Prostate gland (tissue), 2 donors: Measurements from ENCODE around the gene C2. TPM values are rescaled to one million over a fixed set of nuclear protein-coding genes. Genes with fewer than 3 reads are reported as not detected.
"Not testable (repeated sequence)": the region's sequence is repeated elsewhere in the genome, so short reads cannot be mapped to it uniquely, and the experiment has no call there.

Experiments
- DNase-seq: peaks from one replicate; pipeline ENCODE4 v3.0.0-alpha.2; 2019; ENCODE audit warnings: low spot score
- H3K27ac ChIP-seq, 2 donors: fragments of 200-600 bp; sonication (generic); 2 replicates each; pipeline ENCODE4 v1.5.1; 2017 to 2019
- H3K27me3 ChIP-seq: fragments of 200-600 bp; sonication (generic); replicated peaks from 2 replicates; pipeline ENCODE4 v1.5.1; 2019; ENCODE audit not compliant: insufficient read depth
- H3K36me3 ChIP-seq, 2 donors: fragments of 200-600 bp; sonication (generic); 1 replicate in 1 of 2; 2 replicates in 1 of 2; pipeline versions ENCODE4 v1.5.1 to v1.8.1; 2017 to 2019
- H3K4me1 ChIP-seq: fragments of 200-600 bp; sonication (generic); replicated peaks from 2 replicates; pipeline ENCODE4 v1.5.1; 2019
- H3K4me3 ChIP-seq, 2 donors: fragments of 200-600 bp; sonication (generic); 2 replicates each; pipeline ENCODE4 v1.5.1; 2017 to 2019
- H3K9me3 ChIP-seq: fragments of 200-600 bp; sonication (generic); 2 replicates; pipeline ENCODE4 v1.5.1; 2017
- POLR2A ChIP-seq: fragments of 450-650 bp; IDR thresholded peaks from one replicate; pipeline ENCODE4 v1.6.1; 2016; ENCODE audit warnings: antibody characterized with exemption, mild to moderate bottlenecking
- POLR2AphosphoS5 ChIP-seq: sonication (generic); formaldehyde crosslinking; IDR thresholded peaks from one replicate; pipeline ENCODE4 v1.6.1; 2017; ENCODE audit warnings: antibody characterized with exemption
- WGBS: methylation state at CpG from one replicate; pipeline ENCODE4 v1.1.5; 2018; 5-methylcytosine and 5-hydroxymethylcytosine counted together
- intact Hi-C: fragments of 100-400 bp; cut with DNase I; formaldehyde crosslinking; loops from one replicate; pipeline ENCODE4 v1.14.2; 2022
- total RNA-seq, 2 donors: library from RNA; depleted of rRNA; stranded (reverse); fragments of >200 nt; gene quantifications; one replicate each; pipeline ENCODE4 v1.1.0, GENCODE V29; 2016
- TF ChIP-seq, protein P1 (sequence below), 4 experiments: fragments of 200-600 bp in 2 of 4; fragments of 450-650 bp in 2 of 4; sonication (generic) in 2 of 4; IDR thresholded peaks; 1 replicate in 3 of 4; 2 replicates in 1 of 4; pipeline ENCODE4 v1.5.1; 2016 to 2019; ENCODE audit warnings: antibody characterized with exemption in 4 of 4, mild to moderate bottlenecking in 2 of 4, moderate library complexity in 2 of 4

C2 gene
- total RNA-seq, 2 donors from 2014 or later: 7.9 to 16.0 TPM

DNA sequence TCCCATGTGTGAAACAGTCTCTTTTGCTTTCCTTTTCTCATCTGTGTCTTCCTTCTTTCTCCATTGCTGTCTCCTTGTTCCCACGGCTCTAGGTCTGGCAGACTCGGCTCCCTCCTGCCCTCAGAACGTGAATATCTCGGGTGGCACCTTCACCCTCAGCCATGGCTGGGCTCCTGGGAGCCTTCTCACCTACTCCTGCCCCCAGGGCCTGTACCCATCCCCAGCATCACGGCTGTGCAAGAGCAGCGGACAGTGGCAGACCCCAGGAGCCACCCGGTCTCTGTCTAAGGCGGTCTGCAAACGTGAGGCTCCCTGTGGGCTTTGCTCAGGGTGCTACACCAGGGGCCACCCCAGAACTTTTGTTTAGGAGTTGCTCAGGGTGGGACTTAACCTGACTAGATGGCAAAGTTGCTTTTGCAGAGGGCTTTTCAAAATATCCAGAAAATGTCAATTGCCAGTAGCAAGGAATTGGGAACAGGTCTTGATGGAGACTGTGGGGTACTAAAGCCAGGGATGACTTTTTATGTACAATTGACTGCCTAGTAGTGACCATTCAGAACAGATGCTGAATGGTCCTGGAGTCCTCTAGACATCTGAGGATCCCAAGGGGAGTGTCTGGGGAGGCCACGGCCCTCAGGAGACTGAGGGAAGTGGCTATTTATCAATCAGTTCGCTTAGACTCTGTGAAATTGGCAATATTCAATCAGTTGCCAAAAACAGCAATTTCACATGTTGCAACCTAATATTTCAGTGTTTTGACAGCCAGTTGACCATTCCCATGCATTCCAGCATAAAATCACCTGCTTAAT lies 550 bp downstream of the C2 start:
- DNase-seq: no peak
- H3K27me3 ChIP-seq: no peaks in the 10 kb centered on the region
- H3K27ac ChIP-seq: no peak overlapping the region
- 81% methylated on average over 11 of the region's 11 CpGs for WGBS
- TF ChIP-seq, protein P1, sequence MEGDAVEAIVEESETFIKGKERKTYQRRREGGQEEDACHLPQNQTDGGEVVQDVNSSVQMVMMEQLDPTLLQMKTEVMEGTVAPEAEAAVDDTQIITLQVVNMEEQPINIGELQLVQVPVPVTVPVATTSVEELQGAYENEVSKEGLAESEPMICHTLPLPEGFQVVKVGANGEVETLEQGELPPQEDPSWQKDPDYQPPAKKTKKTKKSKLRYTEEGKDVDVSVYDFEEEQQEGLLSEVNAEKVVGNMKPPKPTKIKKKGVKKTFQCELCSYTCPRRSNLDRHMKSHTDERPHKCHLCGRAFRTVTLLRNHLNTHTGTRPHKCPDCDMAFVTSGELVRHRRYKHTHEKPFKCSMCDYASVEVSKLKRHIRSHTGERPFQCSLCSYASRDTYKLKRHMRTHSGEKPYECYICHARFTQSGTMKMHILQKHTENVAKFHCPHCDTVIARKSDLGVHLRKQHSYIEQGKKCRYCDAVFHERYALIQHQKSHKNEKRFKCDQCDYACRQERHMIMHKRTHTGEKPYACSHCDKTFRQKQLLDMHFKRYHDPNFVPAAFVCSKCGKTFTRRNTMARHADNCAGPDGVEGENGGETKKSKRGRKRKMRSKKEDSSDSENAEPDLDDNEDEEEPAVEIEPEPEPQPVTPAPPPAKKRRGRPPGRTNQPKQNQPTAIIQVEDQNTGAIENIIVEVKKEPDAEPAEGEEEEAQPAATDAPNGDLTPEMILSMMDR (IDR thresholded peaks at IDR 0.05): no peak
- TF ChIP-seq POLR2A (no peak), POLR2AphosphoS5 (no peak)
- H3K36me3 ChIP-seq: no peaks in the 10 kb centered on the region
- intact Hi-C loops: no loop called here
- H3K9me3 ChIP-seq: no peaks in the 10 kb centered on the region
- no peaks in the 10 kb centered on the region for H3K4me1 ChIP-seq
- H3K4me3 ChIP-seq: no peak overlapping the region

DNA sequence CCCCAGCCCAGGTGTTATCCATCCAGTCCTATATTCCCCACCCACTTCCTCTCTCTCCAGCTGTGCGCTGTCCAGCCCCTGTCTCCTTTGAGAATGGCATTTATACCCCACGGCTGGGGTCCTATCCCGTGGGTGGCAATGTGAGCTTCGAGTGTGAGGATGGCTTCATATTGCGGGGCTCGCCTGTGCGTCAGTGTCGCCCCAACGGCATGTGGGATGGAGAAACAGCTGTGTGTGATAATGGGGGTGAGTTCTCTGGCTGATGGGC lies 1.1 kb downstream of the C2 start:
- intact Hi-C loops: no loop called here
- Histone ChIP-seq H3K27me3 (no peaks in the 10 kb centered on the region), H3K9me3 (no peaks in the 10 kb centered on the region), H3K4me3 (no peak overlapping the region), H3K4me1 (no peaks in the 10 kb centered on the region), H3K27ac (no peak overlapping the region), H3K36me3 (no peaks in the 10 kb centered on the region)
- no peak for DNase-seq
- TF ChIP-seq POLR2AphosphoS5 (no peak), POLR2A (no peak)
- TF ChIP-seq, protein P1 (IDR thresholded peaks at IDR 0.05): no peak
- 51% methylated on average over 9 of the region's 9 CpGs for whole genome bisulfite sequencing

DNA sequence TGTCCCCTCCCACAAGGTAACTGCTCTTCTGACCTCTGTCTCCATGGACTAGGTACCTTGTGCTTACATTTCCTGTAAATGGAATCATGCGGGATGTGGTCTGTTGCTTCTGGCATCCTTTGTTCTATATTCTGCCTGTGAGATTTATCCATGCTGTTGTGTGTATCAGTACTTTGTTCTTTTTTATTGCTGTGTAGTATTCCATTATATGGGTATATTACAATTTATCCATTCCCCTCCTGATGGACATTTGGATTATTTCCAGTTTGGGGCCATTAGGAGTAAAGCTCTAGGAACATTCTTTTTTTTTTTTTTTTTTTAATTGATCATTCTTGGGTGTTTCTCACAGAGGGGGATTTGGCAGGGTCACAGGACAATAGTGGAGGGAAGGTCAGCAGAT lies 3.4 kb downstream of the C2 start:
- H3K36me3 ChIP-seq: no peaks in the 10 kb centered on the region
- intact Hi-C loops: no loop called here
- no peak for DNase-seq
- H3K4me1 ChIP-seq: no peaks in the 10 kb centered on the region
- TF ChIP-seq POLR2AphosphoS5 (no peak), POLR2A (no peak)
- TF ChIP-seq, protein P1 (IDR thresholded peaks at IDR 0.05): no peak
- H3K9me3 ChIP-seq: no peaks in the 10 kb centered on the region
- no peak overlapping the region for H3K27ac ChIP-seq
- no peak overlapping the region for H3K4me3 ChIP-seq
- no peaks in the 10 kb centered on the region for H3K27me3 ChIP-seq
- 80% methylated on average over 1 of the region's 1 CpG for WGBS

DNA sequence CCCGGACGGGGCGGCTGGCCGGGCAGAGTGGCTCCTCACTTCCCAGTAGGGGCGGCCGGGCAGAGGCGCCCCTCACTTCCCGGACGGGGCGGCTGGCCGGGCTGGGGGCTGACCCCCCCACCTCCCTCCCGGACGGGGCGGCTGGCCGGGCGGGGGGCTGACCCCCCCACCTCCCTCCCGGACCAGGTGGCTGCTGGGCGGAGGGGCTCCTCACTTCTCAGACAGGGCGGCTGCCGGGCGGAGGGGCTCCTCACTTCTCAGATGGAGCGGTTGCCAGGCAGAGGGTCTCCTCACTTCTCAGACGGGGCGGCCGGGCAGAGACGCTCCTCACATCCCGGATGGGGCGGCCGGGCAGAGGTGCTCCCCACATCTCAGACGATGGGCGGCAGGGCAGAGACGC lies 4.6 kb downstream of the C2 start:
- H3K4me1 ChIP-seq, H3K27me3 ChIP-seq, H3K9me3 ChIP-seq, H3K36me3 ChIP-seq, DNase-seq, intact Hi-C loops, H3K27ac ChIP-seq, H3K4me3 ChIP-seq: not testable (repeated sequence)
- WGBS: 92% methylated on average over 24 of the region's 32 CpGs

DNA sequence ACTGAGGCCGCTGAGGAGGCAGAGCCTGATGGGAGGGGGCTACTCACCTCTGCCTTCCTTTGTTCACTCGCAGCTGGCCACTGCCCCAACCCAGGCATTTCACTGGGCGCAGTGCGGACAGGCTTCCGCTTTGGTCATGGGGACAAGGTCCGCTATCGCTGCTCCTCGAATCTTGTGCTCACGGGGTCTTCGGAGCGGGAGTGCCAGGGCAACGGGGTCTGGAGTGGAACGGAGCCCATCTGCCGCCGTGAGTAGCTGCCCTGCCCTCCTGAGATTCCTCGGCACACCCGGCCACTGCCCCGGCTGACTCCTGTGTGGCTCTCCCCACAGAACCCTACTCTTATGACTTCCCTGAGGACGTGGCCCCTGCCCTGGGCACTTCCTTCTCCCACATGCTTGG lies 6.0 kb downstream of the C2 start:
- no peak overlapping the region for H3K27ac ChIP-seq
- no peaks in the 10 kb centered on the region for H3K27me3 ChIP-seq
- H3K4me3 ChIP-seq: no peak overlapping the region
- no peaks in the 10 kb centered on the region for H3K4me1 ChIP-seq
- H3K9me3 ChIP-seq: no peaks in the 10 kb centered on the region
- DNase-seq: no peak
- intact Hi-C loops: no loop called here
- TF ChIP-seq, protein P1 (IDR thresholded peaks at IDR 0.05): no peak
- TF ChIP-seq POLR2AphosphoS5 (no peak), POLR2A (no peak)
- no peaks in the 10 kb centered on the region for H3K36me3 ChIP-seq
- 85% methylated on average over 19 of the region's 19 CpGs for WGBS
